ENCODE measurements around the gene TNFSF4.

GRCh38 chr1:173213665-173214064 is 6.5 kb upstream of the TNFSF4 start:
- no peak for TF ChIP-seq POLR2A (IDR thresholded peaks at IDR 0.05)
- TF ChIP-seq, protein P1, sequence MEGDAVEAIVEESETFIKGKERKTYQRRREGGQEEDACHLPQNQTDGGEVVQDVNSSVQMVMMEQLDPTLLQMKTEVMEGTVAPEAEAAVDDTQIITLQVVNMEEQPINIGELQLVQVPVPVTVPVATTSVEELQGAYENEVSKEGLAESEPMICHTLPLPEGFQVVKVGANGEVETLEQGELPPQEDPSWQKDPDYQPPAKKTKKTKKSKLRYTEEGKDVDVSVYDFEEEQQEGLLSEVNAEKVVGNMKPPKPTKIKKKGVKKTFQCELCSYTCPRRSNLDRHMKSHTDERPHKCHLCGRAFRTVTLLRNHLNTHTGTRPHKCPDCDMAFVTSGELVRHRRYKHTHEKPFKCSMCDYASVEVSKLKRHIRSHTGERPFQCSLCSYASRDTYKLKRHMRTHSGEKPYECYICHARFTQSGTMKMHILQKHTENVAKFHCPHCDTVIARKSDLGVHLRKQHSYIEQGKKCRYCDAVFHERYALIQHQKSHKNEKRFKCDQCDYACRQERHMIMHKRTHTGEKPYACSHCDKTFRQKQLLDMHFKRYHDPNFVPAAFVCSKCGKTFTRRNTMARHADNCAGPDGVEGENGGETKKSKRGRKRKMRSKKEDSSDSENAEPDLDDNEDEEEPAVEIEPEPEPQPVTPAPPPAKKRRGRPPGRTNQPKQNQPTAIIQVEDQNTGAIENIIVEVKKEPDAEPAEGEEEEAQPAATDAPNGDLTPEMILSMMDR (IDR thresholded peaks at IDR 0.05) = no peak
